ENCODE measurements around the gene STON2. TPM values are rescaled to one million over a fixed set of nuclear protein-coding genes. Genes with fewer than 3 reads are reported as not detected.

Gene STON2
- total and polyA plus RNA-seq, 2 donors from 2014 or later = 14.8 to 86.6 TPM

DNA sequence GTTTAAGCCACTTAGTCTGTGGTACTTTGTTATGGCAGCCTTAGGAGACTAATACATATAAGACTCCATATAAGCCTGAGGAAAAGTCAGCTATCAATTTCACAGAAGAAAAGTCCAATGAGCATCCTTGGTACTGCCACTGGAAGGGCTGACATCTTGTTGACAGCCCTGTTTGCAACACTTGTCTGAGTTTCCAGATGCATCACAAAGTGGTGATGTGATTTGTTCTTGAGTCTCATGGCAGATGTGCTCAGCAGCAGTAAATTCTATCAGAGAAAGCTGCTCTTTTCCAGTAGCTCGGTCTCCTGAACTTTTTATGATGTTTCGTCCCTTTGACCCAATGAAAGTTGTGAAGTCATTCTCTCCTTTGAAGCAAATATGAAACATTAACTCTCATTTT lies 54.3 kb downstream of the STON2 start:
- H3K27ac ChIP-seq (ENCODE audit: low read depth in 2 of 2, low read length in 2 of 2) = no peak overlapping the region
- no peak for DNase-seq
- H3K36me3 ChIP-seq (ENCODE audit: control insufficient read depth in 2 of 3, insufficient read depth in 3 of 3, low read length in 3 of 3) = no peaks in the 10 kb centered on the region
- H3K4me1 ChIP-seq (ENCODE audit: control insufficient read depth in 2 of 3, insufficient read depth in 2 of 3, low read depth in 1 of 3, low read length in 3 of 3) = no peaks in the 10 kb centered on the region
- H3K4me3 ChIP-seq (ENCODE audit: low read length in 3 of 3) = no peak overlapping the region
- H3K9me3 ChIP-seq (ENCODE audit: control insufficient read depth in 2 of 3, insufficient read depth in 1 of 3, low read length in 3 of 3) = no peaks in the 10 kb centered on the region
- no peaks in the 10 kb centered on the region for H3K27me3 ChIP-seq (ENCODE audit: control insufficient read depth, insufficient read depth, low read length)
- FAIRE-seq = no peak
- TF ChIP-seq CTCF (IDR thresholded peaks at IDR 0.05; ENCODE audit: borderline replicate concordance, extremely low read depth, insufficient read depth) = no peak
- intact Hi-C loops (cut with DNase I) = no loop called here
- H3K9ac ChIP-seq (ENCODE audit: low read length in 3 of 3) = no peak overlapping the region

- intact Hi-C loops (cut with DNase I) = no loop called here
- no peaks in the 10 kb centered on the region for H3K36me3 ChIP-seq (ENCODE audit: control insufficient read depth in 2 of 3, insufficient read depth in 3 of 3, low read length in 3 of 3)
- no peaks in the 10 kb centered on the region for H3K27me3 ChIP-seq (ENCODE audit: control insufficient read depth, insufficient read depth, low read length)
- H3K27ac ChIP-seq (ENCODE audit: low read depth in 2 of 2, low read length in 2 of 2) = no peak overlapping the region
- H3K9ac ChIP-seq (ENCODE audit: low read length in 3 of 3) = no peak overlapping the region
- no peak for DNase-seq
- no peak for TF ChIP-seq CTCF (IDR thresholded peaks at IDR 0.05; ENCODE audit: borderline replicate concordance, extremely low read depth, insufficient read depth)
- FAIRE-seq = no peak
- H3K9me3 ChIP-seq (ENCODE audit: control insufficient read depth in 2 of 3, insufficient read depth in 1 of 3, low read length in 3 of 3) = no peaks in the 10 kb centered on the region
- no peaks in the 10 kb centered on the region for H3K4me1 ChIP-seq (ENCODE audit: control insufficient read depth in 2 of 3, insufficient read depth in 2 of 3, low read depth in 1 of 3, low read length in 3 of 3)
- H3K4me3 ChIP-seq (ENCODE audit: low read length in 3 of 3) = no peak overlapping the region
Measured at GRCh38 chr14:81344481-81345160, 55.5 kb downstream of the STON2 start.

- TF ChIP-seq CTCF (IDR thresholded peaks at IDR 0.05; ENCODE audit: borderline replicate concordance, extremely low read depth, insufficient read depth) = no peak
- Histone ChIP-seq H3K36me3 (ENCODE audit: control insufficient read depth in 2 of 3, insufficient read depth in 3 of 3, low read length in 3 of 3) (no peaks in the 10 kb centered on the region), H3K9me3 (ENCODE audit: control insufficient read depth in 2 of 3, insufficient read depth in 1 of 3, low read length in 3 of 3) (no peaks in the 10 kb centered on the region), H3K9ac (ENCODE audit: low read length in 3 of 3) (no peak overlapping the region), H3K27me3 (ENCODE audit: control insufficient read depth, insufficient read depth, low read length) (no peaks in the 10 kb centered on the region), H3K4me3 (ENCODE audit: low read length in 3 of 3) (no peak overlapping the region), H3K4me1 (ENCODE audit: control insufficient read depth in 2 of 3, insufficient read depth in 2 of 3, low read depth in 1 of 3, low read length in 3 of 3) (no peaks in the 10 kb centered on the region), H3K27ac (ENCODE audit: low read depth in 2 of 2, low read length in 2 of 2) (no peak overlapping the region)
- DNase-seq = no peak
- FAIRE-seq = no peak
- intact Hi-C loops (cut with DNase I) = no loop called here
Measured at GRCh38 chr14:81343701-81344100, 56.4 kb downstream of the STON2 start.

Measured in kidney (tissue), 14 donors.